Ovary (tissue), 9 donors: Measurements from ENCODE around the gene ZNF343. TPM values are rescaled to one million over a fixed set of nuclear protein-coding genes. Genes with fewer than 3 reads are reported as not detected.
"Not testable (repeated sequence)": the region's sequence is repeated elsewhere in the genome, so short reads cannot be mapped to it uniquely, and the experiment has no call there.

Experiments
- DNase-seq, 5 donors: peaks; one replicate each; pipeline ENCODE4 v3.0.0-alpha.2; 2019 to 2020
- H3K27ac ChIP-seq, 2 donors: fragments of 200-600 bp; one replicate each; pipeline versions ENCODE4 v1.5.1 to v1.8.0; 2019 to 2022
- H3K27me3 ChIP-seq: fragments of 200-600 bp; one replicate; pipeline ENCODE4 v1.8.0; 2022
- H3K36me3 ChIP-seq: fragments of 200-600 bp; sonication (generic); one replicate; pipeline ENCODE4 v1.5.1; 2019
- H3K4me1 ChIP-seq: one replicate; pipeline ENCODE4 v1.8.1; 2013; ENCODE audit warnings: mild to moderate bottlenecking, moderate library complexity; ENCODE audit not compliant: insufficient read depth
- H3K4me3 ChIP-seq: fragments of 200-600 bp; sonication (generic); one replicate; pipeline ENCODE4 v1.5.1; 2017
- H3K9me3 ChIP-seq, 2 donors: fragments of 200-600 bp in 1 of 2; sonication (generic) in 1 of 2; one replicate each; pipeline versions ENCODE4 v1.5.1 to v1.8.1; 2013 to 2019; ENCODE audit warnings: mild to moderate bottlenecking in 1 of 2, moderate library complexity in 1 of 2
- EP300 ChIP-seq: sonication (generic); formaldehyde crosslinking; IDR thresholded peaks from one replicate; pipeline ENCODE4 v1.6.1; 2017; ENCODE audit warnings: antibody characterized with exemption
- POLR2A ChIP-seq: fragments of 450-650 bp; IDR thresholded peaks from one replicate; pipeline ENCODE4 v1.6.1; 2017; ENCODE audit warnings: antibody characterized with exemption, mild to moderate bottlenecking, moderate library complexity
- WGBS, 3 donors: extraction: QIAGEN DNeasy Blood & Tissue Kit in 1 of 3; methylation state at CpG; one replicate each; pipeline versions ENCODE4 v1.1.5 to v1.1.7; 2013 to 2017; 5-methylcytosine and 5-hydroxymethylcytosine counted together
- intact Hi-C, 4 donors: fragments of 100-400 bp; cut with DNase I; formaldehyde crosslinking; loops; one replicate each; pipeline versions ENCODE4 v1.11.0 to v1.15.1; 2022 to 2023
- polyA plus RNA-seq, 2 donors: library from polyadenylated mRNA; stranded (reverse); fragments of 200-250 nt in 1 of 2; fragments of 350-450 nt in 1 of 2; fragmentation: Illumina TruSeq in 1 of 2; extraction: RNeasy Lipid Tissue Mini Kit (QIAGEN cat#74804) in 1 of 2; gene quantifications; one replicate each; pipeline ENCODE4 v1.2.3, GENCODE V29; 2013 to 2014
- total RNA-seq, 7 donors: library from RNA; depleted of rRNA in 2 of 7; stranded (reverse); fragments of >200 nt in 2 of 7; fragmentation: NEBNext Ultra II Directional in 3 of 7; extraction: Animal tissue kit (Norgen Biotek cat#: 25700) in 3 of 7; gene quantifications; one replicate each; pipeline versions ENCODE4 v1.1.0 to v1.2.4, GENCODE V29; 2016 to 2023
- TF ChIP-seq, protein P1 (sequence below), 3 donors: fragments of 450-650 bp in 2 of 3; fragments of 200-600 bp in 1 of 3; IDR thresholded peaks; one replicate each; pipeline versions ENCODE4 v1.5.1 to v1.8.0; 2016 to 2022; ENCODE audit warnings: antibody characterized with exemption in 3 of 3, mild to moderate bottlenecking in 1 of 3
- donor health status: DM: no; HTN: no; CAD: no; lungs with moderate emphysema.
- donor health status: DM: no; HTN: no; CAD: no.
- donor health status: Bipolar disorder and iron deficiency.
- donor health status: DM: yes; HTN: yes; CAD: no.
- donor health status: DM: no; HTN: no; CAD: no.
- donor health status: DM: yes; HTN: yes; CAD: no.

Gene ZNF343
- total and polyA plus RNA-seq, 9 donors, result 5.2 to 16.5 (median 12.3) TPM

DNA sequence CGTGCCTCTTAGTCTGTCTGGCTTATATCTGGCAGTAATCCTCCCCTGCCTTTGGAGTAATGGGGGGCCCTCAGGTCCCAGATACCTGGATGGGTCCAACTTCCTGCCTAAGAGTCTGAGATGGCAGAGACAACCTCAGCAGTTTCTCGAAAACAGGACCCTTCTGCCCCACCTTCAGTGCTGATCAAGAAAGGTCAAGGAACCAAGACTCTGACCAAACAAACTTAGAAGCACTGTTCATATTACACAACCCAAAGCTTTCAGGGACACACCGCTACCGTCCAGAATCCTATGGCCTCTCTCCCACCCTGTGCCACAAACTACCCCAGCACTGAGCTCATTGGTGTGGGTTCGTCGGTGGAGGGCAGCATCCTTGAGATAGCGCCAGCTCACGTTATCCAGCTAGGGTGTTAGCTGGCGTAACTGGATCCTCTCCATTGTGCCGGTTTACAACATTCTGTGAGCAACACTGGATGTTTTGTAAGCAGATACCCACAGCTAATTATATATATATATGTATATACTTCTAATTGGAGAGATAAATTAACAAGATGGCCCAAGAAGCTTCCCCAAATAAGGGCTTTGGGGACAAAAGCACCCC, 20.1 kb upstream of the ZNF343 start:
- no peak overlapping the region for H3K27ac ChIP-seq
- intact Hi-C loops, result loop anchor here in 2 of 4 donors (10.0 kb wide), 1 partner anchor 126 kb away; the partner anchor contains the start of gene NOP56 (in 2 of the 2)
- H3K9me3 ChIP-seq, result no peaks in the 10 kb centered on the region
- DNase-seq, result no peak
- no peaks in the 10 kb centered on the region for H3K36me3 ChIP-seq
- H3K4me3 ChIP-seq, result no peak overlapping the region
- WGBS, 3 donors, result 52 to 61% (median 59%) methylated on average over 10 of the region's 10 CpGs
- no peaks in the 10 kb centered on the region for H3K27me3 ChIP-seq
- H3K4me1 ChIP-seq, result no peaks in the 10 kb centered on the region
- TF ChIP-seq EP300 (no peak), POLR2A (no peak)
- TF ChIP-seq, protein P1, sequence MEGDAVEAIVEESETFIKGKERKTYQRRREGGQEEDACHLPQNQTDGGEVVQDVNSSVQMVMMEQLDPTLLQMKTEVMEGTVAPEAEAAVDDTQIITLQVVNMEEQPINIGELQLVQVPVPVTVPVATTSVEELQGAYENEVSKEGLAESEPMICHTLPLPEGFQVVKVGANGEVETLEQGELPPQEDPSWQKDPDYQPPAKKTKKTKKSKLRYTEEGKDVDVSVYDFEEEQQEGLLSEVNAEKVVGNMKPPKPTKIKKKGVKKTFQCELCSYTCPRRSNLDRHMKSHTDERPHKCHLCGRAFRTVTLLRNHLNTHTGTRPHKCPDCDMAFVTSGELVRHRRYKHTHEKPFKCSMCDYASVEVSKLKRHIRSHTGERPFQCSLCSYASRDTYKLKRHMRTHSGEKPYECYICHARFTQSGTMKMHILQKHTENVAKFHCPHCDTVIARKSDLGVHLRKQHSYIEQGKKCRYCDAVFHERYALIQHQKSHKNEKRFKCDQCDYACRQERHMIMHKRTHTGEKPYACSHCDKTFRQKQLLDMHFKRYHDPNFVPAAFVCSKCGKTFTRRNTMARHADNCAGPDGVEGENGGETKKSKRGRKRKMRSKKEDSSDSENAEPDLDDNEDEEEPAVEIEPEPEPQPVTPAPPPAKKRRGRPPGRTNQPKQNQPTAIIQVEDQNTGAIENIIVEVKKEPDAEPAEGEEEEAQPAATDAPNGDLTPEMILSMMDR (IDR thresholded peaks at IDR 0.05), result no peak

DNA sequence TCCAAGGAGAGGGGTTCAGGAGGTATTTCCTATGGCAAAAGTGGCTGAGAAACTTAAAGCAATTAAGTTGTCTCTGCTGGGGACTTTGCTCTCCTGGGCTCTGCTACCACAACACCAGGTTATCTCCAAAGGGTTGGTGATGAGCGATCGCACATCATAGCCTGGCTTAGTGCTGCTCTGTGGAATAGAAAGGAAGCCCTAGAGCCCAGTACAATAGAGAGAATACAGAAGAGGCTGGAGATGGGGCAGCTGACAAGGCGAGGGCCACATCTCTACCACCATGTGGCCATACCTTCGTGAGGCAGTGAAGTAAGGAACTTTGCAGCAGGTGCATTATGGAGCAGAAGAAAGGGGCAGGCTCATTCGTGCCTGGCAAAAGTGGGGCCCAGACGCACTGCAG, 19.0 kb upstream of the ZNF343 start:
- no peak overlapping the region for H3K27ac ChIP-seq
- WGBS, 3 donors, result 85 to 89% (median 88%) methylated on average over 6 of the region's 6 CpGs
- intact Hi-C loops, result loop anchor here in 2 of 4 donors (10.0 kb wide), 1 partner anchor 127 kb away; the partner anchor contains the start of gene NOP56 (in 2 of the 2)

DNA sequence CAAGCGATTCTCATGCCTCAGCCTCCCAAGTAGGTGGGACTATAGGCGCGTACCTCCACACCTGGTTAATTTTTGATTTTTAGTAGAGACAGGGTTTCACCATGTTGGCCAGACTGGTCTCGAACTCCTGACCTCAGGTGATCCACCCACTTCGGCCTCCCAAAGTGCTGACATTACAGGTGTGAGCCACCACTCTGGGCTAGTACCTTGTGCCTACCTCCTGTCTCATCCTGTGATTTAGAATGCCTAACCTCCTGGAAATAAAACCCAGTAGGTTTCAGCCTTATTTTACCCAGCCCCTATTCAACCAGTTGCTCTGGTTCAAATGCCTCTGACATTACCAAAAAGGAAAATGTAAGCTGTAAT, 17.5 kb upstream of the ZNF343 start:
- H3K9me3 ChIP-seq, DNase-seq, H3K27me3 ChIP-seq, H3K36me3 ChIP-seq, H3K4me1 ChIP-seq, H3K27ac ChIP-seq, H3K4me3 ChIP-seq: not testable (repeated sequence)
- 91 to 94% (median 93%) methylated on average over 5 of the region's 5 CpGs for WGBS, 3 donors
- intact Hi-C loops, result loop anchor here in 2 of 4 donors (10.0 kb wide), 1 partner anchor 129 kb away; the partner anchor contains the start of gene NOP56 (in 2 of the 2)

More for the DNA sequence above, 19.0 kb upstream of the ZNF343 start:
- Histone ChIP-seq H3K4me3 (no peak overlapping the region), H3K36me3 (no peaks in the 10 kb centered on the region), H3K4me1 (no peaks in the 10 kb centered on the region), H3K9me3 (no peaks in the 10 kb centered on the region), H3K27me3 (no peaks in the 10 kb centered on the region)
- TF ChIP-seq POLR2A (no peak), EP300 (no peak)
- TF ChIP-seq, protein P1 (IDR thresholded peaks at IDR 0.05), result no peak
- no peak for DNase-seq

DNA sequence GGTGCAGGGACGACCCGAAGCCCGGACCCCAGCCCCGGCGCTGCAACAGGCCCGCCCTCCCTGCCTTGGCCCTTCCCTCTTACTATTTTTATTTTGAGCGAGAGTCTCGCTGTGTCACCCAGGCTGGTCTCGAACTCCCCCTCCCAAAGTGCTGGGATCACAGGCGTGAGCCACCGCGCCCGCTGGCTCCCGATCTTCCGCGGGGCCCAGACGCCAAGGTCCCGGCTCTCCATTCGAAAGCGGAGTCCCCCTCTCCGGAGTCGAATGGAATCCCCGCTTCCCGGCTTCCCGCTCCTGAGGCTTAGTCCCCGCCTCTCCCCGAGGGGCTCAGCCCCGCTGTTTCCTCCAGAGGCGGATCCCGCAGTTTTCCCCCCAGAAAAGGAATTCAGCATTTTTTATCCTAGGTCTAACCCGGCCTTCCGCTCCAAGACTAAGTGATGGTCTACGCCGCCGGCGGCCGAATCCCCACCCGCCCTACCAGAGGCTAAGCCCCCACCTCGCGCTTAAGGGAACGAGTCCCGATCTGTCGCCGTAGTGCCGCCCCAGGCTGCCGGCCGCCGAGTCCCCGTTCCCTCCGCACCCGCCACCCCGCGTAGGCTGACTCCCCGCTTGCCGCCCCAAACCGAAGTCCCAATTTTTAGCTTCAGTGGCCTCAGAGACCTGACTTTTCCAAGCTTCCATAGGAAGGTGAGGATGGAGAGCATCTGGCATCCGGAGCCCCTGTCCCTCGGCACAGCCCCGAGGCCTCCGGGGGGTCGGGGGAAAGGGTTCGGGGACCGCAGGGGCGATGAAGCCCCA, 16.2 kb upstream of the ZNF343 start:
- no peaks in the 10 kb centered on the region for H3K4me1 ChIP-seq
- WGBS, 3 donors, result 0 to 1% (median 1%) methylated on average over 63 to 64 of the region's 64 CpGs
- DNase-seq, result peak in 4 of 5 donors; percentile 39 to 70 (median 52)
- H3K27me3 ChIP-seq, result no peaks in the 10 kb centered on the region
- peak overlapping the region; percentile 78 to 81 for H3K27ac ChIP-seq
- no peak for TF ChIP-seq EP300
- no peaks in the 10 kb centered on the region for H3K36me3 ChIP-seq
- H3K4me3 ChIP-seq, result peak overlapping the region; percentile 67
- no peaks in the 10 kb centered on the region for H3K9me3 ChIP-seq
- intact Hi-C loops, result loop anchor here in 3 of 4 donors (2.0 to 10.0 kb wide), 3 partner anchors 122 to 227 kb away; partner anchors contain the start of gene NOP56 (in 2 of the 3)

DNA sequence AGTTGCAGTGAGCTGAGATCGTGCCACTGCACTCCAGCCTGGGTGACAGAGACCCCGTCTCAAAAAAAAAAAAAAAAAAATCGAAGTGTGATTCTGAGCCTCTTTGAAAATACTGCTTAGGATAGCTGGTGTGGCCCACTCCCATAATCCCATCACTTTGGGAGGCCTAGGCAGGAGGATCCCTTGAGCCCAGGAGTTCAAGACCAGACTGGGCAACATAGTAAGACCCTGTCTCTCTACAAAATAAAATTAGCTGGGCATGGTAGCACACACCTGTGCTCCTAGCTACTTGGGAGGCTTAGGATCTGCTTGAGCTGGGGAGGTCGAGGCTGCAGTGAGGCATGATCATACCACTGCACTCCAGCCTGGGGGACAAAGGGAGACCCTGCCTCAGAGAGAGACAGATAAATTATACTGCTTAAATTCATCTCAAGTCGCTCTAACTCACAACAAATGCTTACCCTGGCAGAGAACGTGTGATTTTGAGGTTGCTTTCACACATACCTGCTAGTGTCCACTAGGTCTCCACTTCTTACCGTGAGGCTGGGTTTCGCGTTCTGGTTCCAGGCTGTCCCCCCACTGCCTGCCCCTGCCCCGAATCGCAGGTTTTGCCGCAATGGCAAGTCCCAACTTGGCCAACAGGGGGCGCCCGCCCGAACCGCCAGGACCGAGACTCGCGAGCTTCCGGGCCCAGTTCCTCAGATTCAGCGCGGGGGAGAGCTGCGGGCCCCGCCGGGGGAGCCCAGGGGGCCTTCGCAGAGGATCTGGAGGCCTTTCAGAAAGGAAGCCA, 15.4 kb upstream of the ZNF343 start:
- intact Hi-C loops, result loop anchor here in 3 of 4 donors (2.0 to 10.0 kb wide), 3 partner anchors 123 to 228 kb away; partner anchors contain the start of gene NOP56 (in 2 of the 3)
- DNase-seq, result peak; percentile 85 to 93 (median 91)
- Histone ChIP-seq H3K4me1 (no peaks in the 10 kb centered on the region), H3K9me3 (no peaks in the 10 kb centered on the region), H3K27me3 (no peaks in the 10 kb centered on the region), H3K27ac (peak overlapping the region; percentile 78 to 81), H3K36me3 (no peaks in the 10 kb centered on the region), H3K4me3 (peak overlapping the region; percentile 67)
- no peak for TF ChIP-seq EP300
- TF ChIP-seq, protein P1 (IDR thresholded peaks at IDR 0.05), result peak; percentile 92 to 98 (median 93)
- peak; percentile 74 for TF ChIP-seq POLR2A
- 10 to 12% (median 10%) methylated on average over 26 of the region's 26 CpGs for WGBS, 3 donors

DNA sequence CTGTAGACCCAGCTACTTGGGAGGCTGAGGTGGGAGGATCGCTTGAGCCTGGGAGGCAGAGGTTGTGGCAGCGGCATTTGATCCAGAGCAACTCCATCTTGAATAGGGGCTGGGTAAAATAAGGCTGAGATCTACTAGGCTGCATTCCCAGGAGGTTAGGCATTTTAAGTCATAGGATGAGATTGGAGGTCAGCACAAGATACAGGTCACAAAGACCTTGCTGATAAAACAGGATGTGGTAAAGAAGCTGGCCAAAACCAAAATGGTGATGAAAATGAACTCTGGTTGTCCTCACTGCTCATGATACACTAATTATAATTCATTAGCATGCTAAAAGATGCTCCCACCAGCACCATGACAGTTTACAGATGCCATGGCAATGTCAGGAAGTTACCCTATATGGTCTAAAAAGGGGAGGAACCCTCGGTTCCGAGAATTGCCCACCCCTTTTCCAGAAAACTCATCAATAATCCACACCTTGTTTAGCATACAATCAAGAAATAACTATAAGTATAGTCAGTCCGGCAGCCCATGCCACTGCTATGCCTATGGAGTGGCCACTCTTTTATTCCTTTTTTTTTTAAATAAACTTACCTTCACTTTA, 14.2 kb upstream of the ZNF343 start:
- not testable (repeated sequence) for H3K27ac ChIP-seq, DNase-seq, H3K9me3 ChIP-seq, H3K4me3 ChIP-seq, H3K4me1 ChIP-seq, H3K27me3 ChIP-seq, H3K36me3 ChIP-seq
- 78 to 84% (median 82%) methylated on average over 5 of the region's 5 CpGs for WGBS, 3 donors
- intact Hi-C loops, result loop anchor here in 2 of 4 donors (5.0 to 10.0 kb wide), 2 partner anchors 132 to 229 kb away; partner anchors contain the start of gene NOP56 (in 2 of the 2)
